ENCODE results near the gene STRIT1. TPM values are rescaled to one million over a fixed set of nuclear protein-coding genes. Genes with fewer than 3 reads are reported as not detected.

STRIT1 gene
- total RNA-seq, result not detected

- intact Hi-C loops (cut with DNase I), result no loop called here
- Histone ChIP-seq H3K4me3 (no peak within 1 kb of the TSS), H3K4me1 (no peaks in the 10 kb centered on the region), H3K27ac (no peak within 1 kb of the TSS), H3K27me3 (no peaks in the 10 kb centered on the region), H3K36me3 (no peaks in the 10 kb centered on the region), H3K9me3 (peaks cover 0 to 5% (median 0%) of the 10 kb centered on the region in 3 donors)
- TF ChIP-seq CTCF (IDR thresholded peaks at IDR 0.05) (no peak), POLR2A (IDR thresholded peaks at IDR 0.05) (no peak)
- 54 to 70% methylated on average over 6 of the region's 6 CpGs for WGBS, 2 donors
- DNase-seq, result no peak
Observed at GRCh38 chr3:155293516-155293915, at the start of gene STRIT1. Gene STRIT1, minus strand, starts transcription at chr3:155293683.

DNA sequence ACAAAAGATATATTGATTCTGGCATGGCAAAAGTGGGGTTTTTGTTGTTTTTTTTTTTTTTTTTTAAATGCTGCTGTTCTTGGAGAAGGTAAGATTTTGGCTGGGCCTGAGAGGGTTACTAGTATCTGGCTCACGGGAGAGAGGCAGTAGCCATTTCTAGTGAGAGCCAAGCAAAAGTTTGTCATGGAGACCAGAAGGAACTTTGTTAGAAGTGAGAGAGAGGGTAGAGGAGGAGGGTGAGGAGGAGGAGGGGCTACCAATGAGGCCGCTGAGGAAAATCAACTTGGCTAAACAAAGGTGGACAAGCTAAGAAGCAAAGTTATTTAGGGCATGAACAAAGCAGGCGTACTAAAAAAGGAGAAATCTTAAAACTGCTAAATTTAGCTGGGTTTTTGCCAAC, 48.9 kb upstream of the STRIT1 start:
- intact Hi-C loops (cut with DNase I), result no loop called here
- no peaks in the 10 kb centered on the region for H3K27me3 ChIP-seq
- H3K36me3 ChIP-seq, result no peaks in the 10 kb centered on the region
- no peak overlapping the region for H3K27ac ChIP-seq
- H3K4me1 ChIP-seq, result no peaks in the 10 kb centered on the region
- no peak for DNase-seq
- TF ChIP-seq CTCF (IDR thresholded peaks at IDR 0.05) (no peak), POLR2A (IDR thresholded peaks at IDR 0.05) (no peak)
- no peak overlapping the region for H3K4me3 ChIP-seq
- no peaks in the 10 kb centered on the region for H3K9me3 ChIP-seq
- 54 to 56% methylated on average over 3 of the region's 3 CpGs for WGBS, 2 donors

DNA sequence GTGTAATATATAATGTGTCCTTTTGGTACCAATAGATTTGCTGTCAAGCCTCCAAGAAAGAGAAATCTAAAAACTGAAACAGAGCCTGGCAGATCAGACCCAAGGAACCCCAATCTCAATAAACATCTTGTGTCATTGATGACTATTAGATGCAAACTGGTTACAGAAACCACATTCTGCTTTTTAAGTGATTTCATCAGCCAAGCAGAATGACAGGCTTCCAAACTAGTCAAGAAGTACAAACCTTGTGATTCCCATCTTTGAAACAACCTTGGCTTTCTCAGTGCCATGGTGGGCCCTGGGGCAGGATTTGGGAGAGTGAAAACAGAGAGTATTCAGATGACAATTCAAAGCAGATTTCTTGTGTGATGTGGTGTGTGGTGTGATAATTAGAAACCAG, 45.6 kb upstream of the STRIT1 start:
- TF ChIP-seq POLR2A (IDR thresholded peaks at IDR 0.05) (no peak), CTCF (IDR thresholded peaks at IDR 0.05) (no peak)
- DNase-seq, result no peak

DNA sequence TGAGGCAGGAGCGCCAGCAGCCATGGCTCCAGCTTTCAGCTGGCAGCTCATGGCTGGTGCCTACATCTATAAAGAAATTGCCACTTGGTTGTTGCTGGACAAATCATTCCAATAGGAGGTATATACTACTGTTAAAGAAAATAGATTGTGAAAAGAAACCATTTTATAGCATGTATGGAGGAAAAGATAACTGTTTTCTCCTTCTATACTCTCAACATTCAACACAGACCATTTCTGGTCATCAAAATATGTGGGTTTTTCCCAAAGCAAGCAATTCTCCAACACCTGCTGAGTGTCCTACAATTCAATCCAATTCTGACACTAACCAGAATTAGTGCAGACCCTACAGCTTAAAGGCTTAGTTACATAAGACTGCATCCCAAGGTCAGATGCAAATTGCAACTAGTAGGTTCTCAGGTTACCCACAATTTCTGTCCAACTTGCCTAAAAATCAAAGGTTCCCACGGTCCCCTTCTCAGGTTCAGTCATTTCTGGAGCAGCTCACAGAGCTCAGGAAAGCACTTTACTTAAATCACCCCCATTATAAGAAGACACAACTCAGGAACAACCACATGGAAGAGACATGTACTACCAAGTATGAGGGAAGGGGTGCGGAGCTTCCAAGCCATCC, 42.4 kb upstream of the STRIT1 start:
- intact Hi-C loops (cut with DNase I), result no loop called here
- no peak overlapping the region for H3K27ac ChIP-seq
- no peak overlapping the region for H3K4me3 ChIP-seq
- TF ChIP-seq CTCF (IDR thresholded peaks at IDR 0.05), result no peak
- TF ChIP-seq POLR2A (IDR thresholded peaks at IDR 0.05), result no peak
- H3K27me3 ChIP-seq, result no peaks in the 10 kb centered on the region
- no peaks in the 10 kb centered on the region for H3K9me3 ChIP-seq
- no peak for DNase-seq
- no peaks in the 10 kb centered on the region for H3K4me1 ChIP-seq
- H3K36me3 ChIP-seq, result no peaks in the 10 kb centered on the region
- WGBS, 2 donors, result 57 to 72% methylated on average over 3 of the region's 3 CpGs

More for the DNA sequence above, 45.6 kb upstream of the STRIT1 start:
- intact Hi-C loops (cut with DNase I), result no loop called here
- no peaks in the 10 kb centered on the region for H3K27me3 ChIP-seq
- H3K4me3 ChIP-seq, result no peak overlapping the region
- no peaks in the 10 kb centered on the region for H3K36me3 ChIP-seq
- no peak overlapping the region for H3K27ac ChIP-seq
- H3K9me3 ChIP-seq, result no peaks in the 10 kb centered on the region
- no peaks in the 10 kb centered on the region for H3K4me1 ChIP-seq

GRCh38 chr3:155334914-155335723, 41.6 kb upstream of the STRIT1 start:
- Histone ChIP-seq H3K4me3 (no peak overlapping the region), H3K4me1 (no peaks in the 10 kb centered on the region), H3K9me3 (no peaks in the 10 kb centered on the region), H3K27me3 (no peaks in the 10 kb centered on the region), H3K27ac (no peak overlapping the region), H3K36me3 (no peaks in the 10 kb centered on the region)
- intact Hi-C loops (cut with DNase I), result no loop called here
- no peak for DNase-seq
- no peak for TF ChIP-seq POLR2A (IDR thresholded peaks at IDR 0.05)
- TF ChIP-seq CTCF (IDR thresholded peaks at IDR 0.05), result no peak
- 50 to 63% methylated on average over 6 of the region's 6 CpGs for WGBS, 2 donors

All from esophagus squamous epithelium (tissue), 5 donors.